GM19455 (cell line): ENCODE results near the gene SSR1.

Source experiments
- ATAC-seq: cut with Tn5 transposase; IDR thresholded peaks from one replicate; pipeline ENCODE4 v1.9.1; 2021; ENCODE audit not compliant: unreplicated experiment

The SSR1 gene

DNA sequence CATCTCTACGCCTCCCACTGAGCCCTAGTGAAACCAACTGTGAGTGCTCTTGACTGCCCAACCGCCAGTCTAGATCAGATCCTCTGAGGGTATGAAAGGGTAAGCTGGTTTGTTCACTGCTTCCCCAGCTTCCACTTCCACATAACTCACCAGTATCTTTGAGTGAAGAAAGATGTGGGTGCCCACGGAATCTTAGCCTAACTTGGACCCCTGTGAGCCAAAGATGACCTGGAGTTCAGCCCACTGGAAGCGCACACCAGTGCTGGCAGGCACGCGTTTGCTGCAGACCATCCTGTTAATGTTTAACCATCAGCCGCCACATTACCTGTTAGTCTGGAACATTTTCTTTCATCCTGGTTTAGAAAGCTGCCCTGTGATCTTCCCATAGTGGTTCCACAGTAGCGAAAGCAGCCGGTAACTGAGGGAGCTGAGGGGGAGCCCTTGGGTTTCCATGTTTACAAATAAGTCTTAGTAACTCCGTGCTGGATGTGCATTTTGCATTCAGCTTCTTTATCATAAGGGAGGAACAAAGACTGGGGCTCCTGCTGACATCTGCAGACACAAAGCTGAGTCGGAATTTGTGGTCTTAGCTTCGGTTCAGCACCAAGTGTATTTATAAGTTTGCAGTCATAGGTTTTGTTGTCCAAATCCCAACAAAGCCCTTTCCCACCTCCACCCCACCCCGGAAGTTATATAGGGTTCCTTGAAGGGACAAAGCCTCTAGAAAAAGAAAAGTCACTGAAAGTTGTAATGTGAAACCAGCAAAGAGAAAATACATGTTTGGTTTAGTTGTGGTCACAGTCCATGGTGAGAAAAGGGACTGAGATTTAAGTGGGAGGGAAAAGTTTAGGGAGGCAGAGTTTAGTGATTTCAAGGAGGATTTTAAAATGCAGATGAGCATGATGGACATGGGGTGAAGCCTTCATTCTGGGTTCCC, 71.0 kb downstream of the SSR1 start:
- no peak for ATAC-seq

DNA sequence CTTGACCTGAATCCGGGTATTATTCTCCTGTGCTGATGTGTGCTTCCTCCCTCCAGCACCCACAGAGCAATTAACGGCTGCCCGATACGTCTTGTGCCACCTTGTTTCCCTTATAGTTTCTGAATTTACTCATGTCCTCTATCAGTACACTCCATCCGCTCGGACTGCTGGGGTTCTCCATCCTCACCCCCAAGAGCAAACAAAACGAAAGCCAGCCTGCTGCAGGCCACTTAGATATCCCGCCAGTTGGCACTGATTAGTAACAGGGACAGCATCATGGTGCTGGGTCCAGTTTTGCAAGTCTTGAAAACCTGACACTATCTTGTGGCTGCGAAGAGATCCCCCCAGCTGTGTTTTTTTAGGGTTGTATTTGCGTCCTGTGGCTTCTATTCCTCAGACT, 71.8 kb downstream of the SSR1 start:
- ATAC-seq, result no peak

DNA sequence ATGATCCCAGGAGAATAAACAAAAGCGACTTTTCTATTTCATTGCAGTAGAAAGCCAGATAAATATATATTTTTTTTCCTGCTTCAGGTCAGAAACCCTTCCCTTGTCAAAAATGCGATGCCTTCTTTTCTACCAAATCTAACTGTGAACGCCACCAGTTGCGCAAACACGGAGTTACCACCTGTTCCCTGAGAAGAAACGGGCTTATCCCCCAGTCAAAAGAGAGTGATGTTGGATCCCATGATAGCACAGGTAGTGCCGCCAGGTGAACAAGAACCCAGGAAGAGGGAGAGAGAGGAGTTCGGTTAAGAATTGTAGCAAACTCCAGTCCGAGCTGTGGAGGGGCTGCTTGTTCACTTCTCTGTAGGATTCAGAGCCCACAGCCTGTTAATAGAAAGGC, 72.6 kb downstream of the SSR1 start:
- ATAC-seq, result no peak

DNA sequence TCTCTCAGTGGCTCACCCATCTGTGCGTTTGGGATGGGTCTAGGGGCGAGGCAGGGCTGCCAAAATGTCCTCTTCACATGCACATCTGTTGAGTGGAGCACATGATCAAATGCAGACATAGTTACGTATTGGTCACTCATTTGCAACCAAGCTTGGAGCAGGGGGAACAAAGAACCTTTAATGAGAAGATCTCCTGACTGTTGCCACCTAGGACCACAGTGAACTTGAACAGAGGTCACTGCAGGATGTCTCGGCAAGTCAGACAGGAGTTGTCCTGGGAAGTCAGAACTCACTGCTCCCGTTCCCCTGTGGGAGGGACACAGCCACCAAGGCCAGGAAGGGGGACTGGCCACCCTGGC, 73.4 kb downstream of the SSR1 start:
- ATAC-seq, result no peak

DNA sequence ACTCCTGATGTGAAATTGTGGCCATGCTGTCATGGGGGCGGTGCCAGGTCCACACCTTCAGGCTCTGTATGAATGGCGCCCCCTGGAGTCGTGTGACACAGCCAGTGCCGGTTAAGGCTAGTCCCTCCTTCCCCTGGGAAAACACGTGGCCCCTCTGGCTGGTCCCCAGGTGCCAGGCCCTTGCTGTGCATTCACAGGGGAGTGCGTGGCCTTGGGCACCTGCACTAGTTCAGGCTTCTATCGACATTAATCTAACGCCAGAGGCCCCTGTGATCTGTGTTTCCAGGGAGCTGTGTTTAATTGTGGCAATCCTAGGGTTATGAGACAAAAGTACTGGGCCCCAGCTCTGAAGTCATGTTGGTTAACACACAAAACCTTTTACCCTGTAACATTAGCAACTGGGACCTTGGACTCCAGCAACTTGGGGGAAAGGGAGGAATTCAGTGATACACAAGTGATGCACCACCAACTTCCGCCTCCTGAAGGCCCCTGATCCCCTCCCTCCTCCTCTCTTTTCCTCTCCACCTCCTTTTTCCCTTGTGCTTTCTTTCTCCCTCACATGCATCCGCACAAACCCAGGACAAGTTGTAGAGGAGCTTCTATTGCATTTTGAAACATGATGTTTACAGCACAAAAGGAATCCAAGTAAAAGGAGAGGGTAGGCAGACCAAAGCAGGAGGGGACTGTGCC, 74.0 kb downstream of the SSR1 start:
- ATAC-seq, result no peak

DNA sequence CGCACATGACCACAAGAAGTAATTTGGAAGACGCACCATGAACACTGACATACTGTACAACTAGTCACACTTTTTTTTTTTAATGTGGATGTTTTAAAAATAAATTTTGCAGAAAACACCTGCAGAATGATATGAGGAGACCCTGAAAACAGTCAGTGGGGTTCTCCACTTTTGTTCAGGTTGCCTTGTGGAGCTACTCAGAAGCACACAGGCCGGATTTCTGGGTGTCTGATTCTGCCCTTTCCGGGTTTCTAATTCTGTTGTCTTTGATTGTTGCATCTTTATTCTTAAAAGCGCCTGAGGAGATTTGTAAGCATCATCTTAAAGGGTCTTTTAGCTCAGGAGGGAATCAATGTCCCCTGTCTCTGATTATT, 74.5 kb downstream of the SSR1 start:
- ATAC-seq, result no peak

DNA sequence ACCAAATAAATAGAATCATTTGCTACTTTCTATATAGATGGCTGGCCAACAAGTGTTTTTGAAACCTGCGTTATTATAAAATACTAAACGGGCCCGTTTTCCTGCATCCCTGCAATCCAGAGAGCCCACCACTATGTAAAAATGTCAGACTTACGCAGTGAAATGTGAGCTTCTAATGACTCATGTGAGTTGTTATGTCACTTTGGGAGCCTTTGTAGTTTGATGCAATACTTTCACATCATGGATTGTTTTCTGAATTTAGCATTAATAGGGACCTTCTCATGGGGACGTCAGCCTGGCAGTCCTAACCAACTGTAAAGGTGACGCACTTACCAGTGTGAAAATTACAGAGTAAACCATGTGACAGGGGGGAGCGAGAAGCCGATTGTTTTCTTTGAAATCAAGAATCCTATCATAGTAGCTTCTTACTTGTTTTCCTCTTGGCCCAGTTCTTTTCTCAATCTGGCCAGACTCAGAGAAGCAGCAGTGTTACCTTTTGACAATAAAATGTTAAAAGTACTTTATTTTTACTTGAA, 75.3 kb downstream of the SSR1 start:
- ATAC-seq, result no peak

DNA sequence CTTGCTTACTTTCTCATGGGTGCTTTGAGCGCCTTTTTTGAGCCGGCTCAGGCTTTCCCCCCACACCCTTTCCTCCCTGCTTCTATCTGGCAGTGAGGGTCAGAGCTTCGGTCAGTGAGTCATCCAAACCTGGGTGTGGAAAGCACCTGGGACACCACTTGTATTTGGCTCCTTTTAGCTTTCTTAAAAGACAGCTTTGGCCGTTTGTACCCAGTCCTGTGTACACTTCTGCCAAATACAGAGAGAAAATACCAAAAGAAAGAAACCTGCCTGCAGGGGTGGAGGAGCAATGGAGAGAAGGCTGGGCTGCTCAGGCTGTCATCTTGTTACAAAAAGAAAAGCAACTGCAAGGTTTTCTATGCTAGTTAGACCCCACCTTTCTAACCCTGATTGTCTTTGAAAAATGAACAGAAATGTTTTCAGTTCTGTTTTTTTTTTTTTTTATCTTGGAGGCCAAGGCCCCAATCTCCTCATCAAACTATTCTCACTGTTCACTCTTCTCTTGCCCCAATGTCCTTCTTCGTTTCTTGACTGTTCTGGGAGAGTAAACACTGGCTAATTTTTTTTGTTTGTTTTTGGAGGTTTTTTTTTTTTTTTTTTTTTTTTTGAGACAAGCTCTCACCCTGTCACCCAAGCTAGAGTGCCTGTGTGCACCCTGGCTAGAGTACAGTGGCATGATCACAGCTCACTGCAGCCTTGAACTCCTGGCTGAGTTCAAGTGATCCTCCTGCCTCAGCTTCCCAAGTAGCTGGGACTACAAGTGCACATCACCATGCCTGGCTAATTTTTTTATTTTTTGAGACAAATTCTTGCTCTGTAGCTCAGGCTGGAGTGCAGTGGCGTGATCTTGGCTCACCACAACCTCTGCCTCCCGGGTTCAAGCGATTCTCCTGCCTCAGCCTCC, 76.4 kb downstream of the SSR1 start:
- ATAC-seq, result peak; percentile 48

DNA sequence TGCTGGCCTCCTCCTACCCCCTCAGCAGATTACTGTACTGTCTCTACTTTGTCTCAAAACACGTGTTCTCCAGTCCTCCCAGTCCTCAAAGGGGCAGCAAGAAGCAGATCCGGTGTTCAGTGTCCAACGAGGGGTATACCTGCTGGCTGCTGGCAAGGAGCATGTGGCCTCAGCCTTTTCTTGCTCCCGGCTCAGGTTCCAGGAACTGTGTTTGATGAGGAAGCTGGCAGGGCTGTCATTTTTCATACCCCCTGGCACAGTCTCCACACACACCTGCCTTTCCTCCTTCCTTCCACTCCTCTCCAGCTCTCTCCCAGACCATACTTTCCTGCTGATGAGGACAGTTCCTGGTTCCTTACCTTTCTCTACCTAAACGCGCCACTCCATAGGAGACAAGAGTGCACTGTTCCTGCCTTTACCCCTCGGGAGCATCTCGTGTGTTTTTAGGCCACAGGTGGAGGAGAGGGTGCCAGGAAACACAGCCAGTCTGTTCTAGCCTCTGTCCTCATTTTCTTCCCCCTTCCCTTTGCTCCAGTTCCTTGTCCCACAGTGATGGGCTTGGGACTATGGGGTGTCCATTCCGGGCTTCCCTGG, 77.2 kb downstream of the SSR1 start:
- no peak for ATAC-seq

DNA sequence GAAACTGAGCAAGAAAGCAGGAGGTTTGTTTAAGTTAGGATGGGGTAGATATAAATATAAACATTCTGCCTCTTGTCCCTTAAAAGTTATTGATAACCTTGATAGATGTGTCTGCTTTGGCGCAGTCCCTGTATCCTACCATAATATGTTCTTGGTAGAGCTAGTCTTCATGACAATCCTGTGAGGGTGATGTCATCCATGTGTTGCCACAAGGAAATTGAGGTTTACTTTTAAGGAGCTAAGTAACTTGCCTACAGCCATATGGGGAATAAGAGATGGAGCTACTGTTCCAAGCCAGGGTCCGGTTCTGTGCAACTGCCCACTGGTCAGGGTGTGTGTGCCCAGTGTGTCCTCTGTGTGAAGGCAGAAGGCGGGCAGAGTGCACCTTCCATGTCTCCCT, 78.5 kb downstream of the SSR1 start:
- ATAC-seq, result no peak

DNA sequence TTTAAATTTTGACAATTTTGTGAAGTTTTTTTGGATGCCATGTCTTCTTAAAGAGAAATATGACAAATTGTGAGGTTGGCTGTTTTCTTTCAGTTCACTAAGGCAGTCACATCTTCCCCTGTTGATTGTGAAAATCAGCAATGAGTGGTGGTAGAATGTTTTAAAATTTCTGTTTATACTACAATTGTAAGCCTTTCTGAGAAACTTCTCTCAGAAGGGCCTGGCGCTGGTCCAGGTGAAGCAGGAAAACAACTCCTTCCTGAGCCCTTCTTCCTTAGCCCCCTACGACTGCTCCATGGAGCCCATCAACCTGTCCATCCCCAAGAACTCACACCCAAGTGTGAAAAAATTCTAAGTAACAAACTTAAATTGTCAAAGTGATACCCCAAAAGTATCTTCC, 80.6 kb downstream of the SSR1 start:
- no peak for ATAC-seq

DNA sequence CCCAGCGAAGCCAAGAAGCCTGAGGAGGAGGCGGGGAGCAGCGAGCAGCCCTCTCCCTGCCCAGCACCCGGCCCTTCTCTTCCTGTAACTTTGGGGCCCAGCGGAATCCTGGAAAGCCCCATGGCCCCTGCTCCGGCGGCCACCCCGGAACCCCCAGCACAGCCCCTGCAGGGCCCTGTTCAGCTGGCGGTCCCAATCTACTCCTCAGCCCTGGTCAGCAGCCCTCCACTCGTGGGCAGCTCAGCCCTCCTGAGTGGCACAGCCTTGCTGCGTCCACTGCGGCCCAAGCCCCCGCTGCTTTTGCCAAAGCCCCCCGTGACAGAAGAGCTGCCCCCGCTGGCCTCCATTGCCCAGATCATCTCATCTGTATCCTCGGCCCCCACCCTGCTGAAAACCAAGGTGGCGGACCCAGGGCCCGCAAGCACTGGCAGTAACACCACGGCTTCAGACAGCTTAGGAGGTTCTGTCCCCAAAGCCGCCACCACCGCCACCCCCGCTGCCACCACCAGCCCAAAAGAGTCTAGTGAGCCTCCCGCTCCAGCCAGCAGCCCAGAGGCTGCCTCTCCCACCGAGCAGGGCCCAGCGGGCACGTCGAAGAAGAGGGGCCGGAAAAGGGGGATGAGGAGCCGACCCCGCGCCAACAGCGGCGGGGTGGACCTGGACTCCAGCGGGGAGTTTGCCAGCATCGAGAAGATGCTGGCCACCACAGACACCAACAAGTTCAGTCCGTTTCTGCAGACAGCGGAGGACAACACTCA, 81.9 kb downstream of the SSR1 start:
- ATAC-seq, result no peak

DNA sequence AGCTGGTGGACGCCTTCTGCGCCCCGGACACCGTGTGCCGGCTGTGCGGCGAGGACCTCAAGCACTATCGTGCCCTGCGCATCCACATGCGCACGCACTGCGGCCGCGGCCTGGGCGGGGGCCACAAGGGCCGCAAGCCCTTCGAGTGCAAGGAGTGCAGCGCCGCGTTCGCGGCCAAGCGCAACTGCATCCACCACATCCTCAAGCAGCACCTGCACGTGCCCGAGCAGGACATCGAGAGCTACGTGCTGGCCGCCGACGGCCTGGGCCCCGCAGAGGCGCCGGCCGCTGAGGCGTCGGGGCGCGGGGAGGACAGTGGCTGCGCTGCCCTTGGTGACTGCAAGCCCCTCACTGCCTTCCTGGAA, 82.7 kb downstream of the SSR1 start:
- ATAC-seq, result no peak

DNA sequence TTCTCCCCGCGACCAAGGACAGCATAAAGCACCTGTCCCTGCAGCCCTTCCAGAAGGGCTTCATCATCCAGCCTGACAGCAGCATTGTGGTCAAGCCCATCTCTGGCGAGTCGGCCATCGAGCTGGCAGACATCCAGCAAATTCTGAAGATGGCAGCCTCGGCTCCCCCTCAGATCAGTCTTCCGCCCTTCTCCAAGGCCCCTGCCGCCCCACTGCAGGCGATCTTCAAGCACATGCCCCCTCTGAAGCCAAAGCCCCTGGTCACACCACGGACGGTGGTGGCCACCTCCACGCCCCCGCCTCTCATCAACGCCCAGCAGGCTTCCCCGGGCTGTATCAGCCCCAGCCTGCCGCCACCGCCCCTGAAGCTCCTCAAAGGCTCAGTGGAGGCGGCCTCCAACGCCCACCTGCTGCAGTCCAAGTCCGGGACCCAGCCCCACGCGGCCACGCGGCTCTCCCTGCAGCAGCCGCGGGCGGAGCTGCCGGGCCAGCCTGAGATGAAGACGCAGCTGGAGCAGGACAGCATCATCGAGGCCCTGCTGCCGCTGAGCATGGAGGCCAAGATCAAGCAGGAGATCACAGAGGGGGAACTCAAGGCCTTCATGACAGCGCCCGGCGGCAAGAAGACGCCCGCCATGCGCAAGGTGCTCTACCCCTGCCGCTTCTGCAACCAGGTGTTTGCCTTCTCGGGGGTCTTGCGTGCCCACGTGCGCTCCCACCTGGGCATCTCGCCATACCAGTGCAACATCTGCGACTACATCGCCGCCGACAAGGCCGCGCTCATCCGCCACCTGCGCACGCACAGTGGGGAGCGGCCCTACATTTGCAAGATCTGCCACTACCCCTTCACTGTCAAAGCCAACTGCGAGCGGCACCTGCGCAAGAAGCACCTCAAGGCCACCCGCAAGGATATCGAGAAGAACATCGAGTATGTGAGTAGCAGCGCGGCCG, 83.3 kb downstream of the SSR1 start:
- ATAC-seq, result no peak

DNA sequence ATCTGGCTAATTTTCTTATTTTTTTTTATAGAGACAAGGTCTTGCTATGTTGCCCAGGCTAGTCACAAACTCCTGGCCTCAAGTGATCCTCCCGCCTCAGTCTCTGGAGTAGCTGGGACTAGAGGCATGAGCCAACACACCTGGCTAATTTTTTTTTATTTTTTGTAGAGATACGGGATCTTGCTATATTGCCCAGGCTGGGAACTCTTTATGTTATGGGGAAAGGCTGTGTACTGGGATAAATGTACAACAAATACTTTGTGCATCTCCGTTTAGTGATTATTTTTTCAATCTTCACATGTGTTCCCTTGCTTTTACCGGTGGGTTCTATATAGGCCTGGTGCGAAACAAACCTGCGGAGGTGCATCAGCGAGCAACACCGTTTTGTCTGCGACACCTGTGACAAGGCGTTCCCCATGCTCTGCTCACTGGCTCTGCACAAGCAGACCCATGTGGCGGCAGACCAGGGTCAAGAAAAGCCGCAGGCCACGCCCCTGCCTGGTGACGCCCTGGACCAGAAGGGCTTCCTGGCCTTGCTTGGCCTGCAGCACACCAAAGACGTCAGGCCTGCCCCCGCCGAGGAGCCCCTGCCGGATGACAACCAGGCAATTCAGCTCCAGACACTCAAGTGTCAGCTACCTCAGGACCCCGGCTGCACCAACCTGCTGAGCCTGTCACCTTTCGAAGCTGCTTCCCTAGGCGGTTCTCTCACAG, 84.2 kb downstream of the SSR1 start:
- no peak for ATAC-seq

DNA sequence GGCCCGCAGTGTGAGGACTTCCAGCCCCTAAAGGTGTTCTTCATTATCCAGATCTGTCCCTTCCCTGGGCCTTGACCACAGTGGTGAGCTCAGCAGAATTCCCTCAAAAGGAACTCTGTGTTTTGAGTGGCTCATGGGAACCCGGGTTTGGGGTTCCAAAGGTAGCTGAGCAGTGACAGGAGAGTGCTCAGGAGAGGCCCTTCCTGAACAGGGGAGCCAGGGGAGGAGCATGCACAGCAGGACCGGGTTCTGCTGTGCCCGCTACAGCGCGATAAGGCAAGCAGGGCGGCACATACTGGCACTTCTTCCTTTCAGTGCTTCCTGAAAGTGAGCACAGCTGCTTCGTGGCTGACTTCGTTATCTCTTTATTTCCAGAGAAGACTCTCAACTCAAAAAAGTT, 88.3 kb downstream of the SSR1 start:
- no peak for ATAC-seq

DNA sequence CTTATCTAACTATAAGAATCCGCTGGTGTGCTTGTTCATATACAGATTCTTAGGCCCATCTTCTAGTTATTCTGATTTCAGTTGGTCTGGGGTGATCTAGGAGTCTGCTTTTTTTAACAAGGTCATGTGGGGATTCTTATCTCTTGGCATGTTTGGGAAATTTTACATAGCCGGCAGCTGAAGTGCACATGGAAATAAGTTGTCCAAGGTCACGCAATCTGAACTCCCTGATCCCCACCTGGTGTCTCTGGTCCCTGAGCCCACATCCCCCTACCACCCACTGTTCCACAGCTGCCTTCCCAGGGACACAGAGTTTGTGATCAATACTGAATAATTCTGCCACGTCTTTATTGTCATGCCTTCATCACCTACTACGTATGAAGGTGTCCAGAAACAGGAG, 90.8 kb downstream of the SSR1 start:
- no peak for ATAC-seq

DNA sequence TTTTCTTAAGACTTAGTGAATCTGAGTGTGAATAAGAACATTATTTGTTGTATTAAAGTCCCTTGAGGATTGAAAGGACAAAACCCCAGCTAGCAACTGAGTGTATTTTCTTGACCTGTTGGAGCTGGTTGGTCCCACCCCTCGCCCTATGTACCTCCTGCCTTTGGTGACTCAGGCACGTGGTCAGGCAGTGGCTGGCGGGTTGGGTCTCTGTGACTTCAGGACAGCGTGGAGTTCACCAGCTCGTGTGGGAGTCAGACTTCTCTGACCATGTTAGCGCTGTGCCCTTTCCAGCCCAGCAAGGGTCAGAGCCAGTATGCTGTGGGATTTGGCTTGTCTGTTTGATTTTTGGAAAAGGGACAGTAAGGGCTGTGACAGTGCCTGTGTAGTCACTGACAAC, 93.7 kb downstream of the SSR1 start:
- no peak for ATAC-seq
